ENCODE results near the gene UNC93B1. TPM values are rescaled to one million over a fixed set of nuclear protein-coding genes. Genes with fewer than 3 reads are reported as not detected.

The UNC93B1 gene
- total RNA-seq, 2 experiments from 2014 or later: 12.4 to 13.0 TPM

DNA sequence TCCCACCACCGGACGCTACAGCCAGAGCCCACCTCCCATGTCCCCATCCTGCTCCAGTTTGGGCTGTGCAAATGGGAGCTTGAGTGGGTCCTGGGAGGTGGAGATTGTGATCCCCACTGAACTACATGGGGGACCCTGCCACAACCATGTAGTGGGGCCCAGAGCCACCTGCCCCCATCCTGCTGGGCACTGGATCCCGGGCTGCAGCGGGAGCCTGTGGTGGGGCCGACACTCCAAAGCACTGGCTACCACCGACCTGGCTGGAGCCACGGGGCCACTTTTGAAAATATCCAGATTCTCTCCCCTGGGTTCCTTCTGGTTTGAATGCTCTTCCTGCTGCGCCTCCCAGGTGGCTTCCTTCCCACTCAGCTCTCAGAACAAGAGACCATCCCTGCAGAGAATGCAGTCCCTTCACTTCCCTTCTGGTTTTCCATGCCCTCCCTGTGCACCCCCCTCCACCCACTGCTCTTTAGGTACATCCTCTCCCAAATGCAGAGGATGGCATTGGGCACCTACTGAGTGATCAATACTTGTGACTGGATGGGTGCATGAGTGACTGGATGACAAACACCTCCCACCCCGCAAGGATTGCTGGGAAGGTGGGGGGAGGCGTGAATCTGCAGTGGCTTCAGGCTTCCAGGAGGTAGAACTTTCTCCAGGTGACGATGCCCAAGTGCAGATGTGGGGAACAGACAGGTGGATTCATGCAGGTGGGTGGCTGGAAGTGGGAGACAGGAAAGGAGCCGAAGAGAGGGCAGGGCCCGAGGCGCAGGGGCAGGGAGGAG is 846 bp upstream of the UNC93B1 start:
- ChIA-PET CTCF (interaction anchor here (0.7 to 3.6 kb wide), 4 partner anchors 11 to 201 kb away, joined by 3 to 11 read pairs (median 4); no protein-coding TSS in a partner anchor), POLR2A (interaction anchor here (1.2 to 1.9 kb wide), 2 partner anchors 10 to 33 kb away, joined by 3 to 5 read pairs; no protein-coding TSS in a partner anchor)
- DNase-seq (no peak), ATAC-seq (no peak)
- TF ChIP-seq CTCF (IDR thresholded peaks at IDR 0.05): no peak
- intact Hi-C loops (cut with micrococcal nuclease): loop anchor here (10.0 kb wide), 1 partner anchor 200 kb away; no protein-coding TSS in a partner anchor
- Mint-ChIP-seq H3K27ac (peak overlapping the region; percentile 83), H3K4me1 (ENCODE audit: low read depth) (peaks cover 18% of the 10 kb centered on the region), H3K36me3 (ENCODE audit: low read depth) (no peaks in the 10 kb centered on the region), H3K9me3 (no peaks in the 10 kb centered on the region), H3K4me3 (peak overlapping the region; percentile 78), H3K27me3 (no peaks in the 10 kb centered on the region)

DNA sequence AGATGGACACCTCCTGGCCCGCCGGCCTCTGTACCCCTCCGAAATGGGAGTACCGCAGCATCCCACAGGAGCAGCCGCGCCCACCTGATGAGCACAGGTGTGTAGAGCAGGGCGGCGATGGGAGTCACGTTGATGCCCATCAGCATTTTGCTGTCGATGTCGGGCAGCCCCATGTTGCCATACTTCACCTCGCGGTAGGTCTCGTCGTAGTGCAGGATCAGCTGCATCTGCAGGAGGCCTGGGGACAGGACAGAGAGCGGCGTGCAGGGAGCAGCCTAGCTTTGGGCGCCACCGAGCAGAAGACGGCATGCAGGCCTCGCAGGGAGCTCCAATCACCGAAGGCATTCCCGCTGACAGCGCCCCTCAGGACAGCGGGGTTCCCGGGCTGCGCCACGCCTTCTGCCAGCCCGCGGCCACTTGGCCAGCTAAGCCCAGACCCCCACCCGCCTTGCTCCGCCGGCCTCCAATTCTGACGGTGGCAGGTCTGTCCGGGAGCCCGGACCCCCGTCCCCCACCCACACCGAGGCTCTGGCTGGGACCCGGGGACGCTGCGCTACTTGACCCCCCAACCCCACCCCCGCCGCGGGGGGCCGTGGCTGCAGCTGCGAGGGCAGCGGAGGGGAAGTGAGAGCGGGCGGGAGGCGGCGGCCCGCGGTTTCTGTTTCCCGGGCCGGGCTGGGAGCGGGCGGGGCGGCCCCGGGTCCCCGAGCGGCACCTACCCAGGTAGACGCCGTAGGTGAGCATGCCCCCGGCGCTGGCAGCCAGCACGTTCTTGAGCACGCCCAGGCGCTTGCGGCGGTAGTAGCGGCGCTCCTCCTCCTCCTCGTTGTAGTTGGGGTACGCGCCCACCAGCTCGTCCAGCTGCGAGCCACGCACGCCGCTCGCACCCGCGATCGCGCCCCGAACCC is 705 bp downstream of the UNC93B1 start:
- peak; percentile 67 for DNase-seq
- Mint-ChIP-seq H3K4me3 (peak overlapping the region; percentile 66), H3K27ac (peak overlapping the region; percentile 13), H3K36me3 (ENCODE audit: low read depth) (no peaks in the 10 kb centered on the region), H3K4me1 (ENCODE audit: low read depth) (peaks cover 16% of the 10 kb centered on the region), H3K27me3 (no peaks in the 10 kb centered on the region), H3K9me3 (no peaks in the 10 kb centered on the region)
- peak; percentile 57 for ATAC-seq
- TF ChIP-seq CTCF (IDR thresholded peaks at IDR 0.05): no peak
- POLR2A ChIA-PET: interaction anchor here (1.1 to 1.9 kb wide), 3 partner anchors 9 to 35 kb away, joined by 3 to 5 read pairs (median 3); partner anchors contain the start of gene NDUFS8
- CTCF ChIA-PET: interaction anchor here (0.8 to 3.6 kb wide), 2 partner anchors 9 to 48 kb away, joined by 3 to 11 read pairs; no protein-coding TSS in a partner anchor
- intact Hi-C loops (cut with micrococcal nuclease): loop anchor here (10.0 kb wide), 1 partner anchor 202 kb away; no protein-coding TSS in a partner anchor

- Mint-ChIP-seq H3K4me1 (ENCODE audit: low read depth) (peaks cover 21% of the 10 kb centered on the region), H3K4me3 (peak overlapping the region; percentile 66), H3K27ac (peak overlapping the region; percentile 13), H3K9me3 (no peaks in the 10 kb centered on the region), H3K27me3 (no peaks in the 10 kb centered on the region), H3K36me3 (ENCODE audit: low read depth) (no peaks in the 10 kb centered on the region)
- intact Hi-C loops (cut with micrococcal nuclease): loop anchor here (10.0 kb wide), 1 partner anchor 202 kb away; no protein-coding TSS in a partner anchor
- TF ChIP-seq CTCF (IDR thresholded peaks at IDR 0.05): no peak
- POLR2A ChIA-PET: interaction anchor here (1.1 kb wide), 1 partner anchor 28 kb away, joined by 3 read pairs; the partner anchor contains the start of gene NDUFS8
- CTCF ChIA-PET: interaction anchor here (3.6 kb wide), 1 partner anchor 47 kb away, joined by 11 read pairs; no protein-coding TSS in a partner anchor
- ATAC-seq: no peak
- DNase-seq: no peak
Observed at GRCh38 chr11:68002575-68002937, 1.3 kb downstream of the UNC93B1 start.

DNA sequence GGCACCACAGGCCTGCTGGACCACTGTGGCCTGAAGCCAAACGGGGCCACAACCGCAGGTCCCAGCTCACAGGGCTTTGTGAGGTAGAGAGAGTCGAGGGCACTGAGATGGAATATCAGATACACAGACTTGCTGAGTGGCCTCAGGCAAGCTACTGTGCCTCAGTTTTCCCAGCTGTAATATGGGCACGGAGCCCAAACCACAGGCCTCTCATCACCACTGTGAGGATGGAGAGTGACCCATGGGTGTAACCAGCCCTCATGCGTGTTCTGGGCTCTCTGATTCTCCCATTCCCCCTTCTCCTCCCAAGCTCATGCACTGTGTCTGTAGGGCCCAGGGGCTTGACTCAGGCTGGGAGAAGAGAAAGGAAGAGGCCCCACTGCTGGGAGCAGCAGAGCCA is 4.2 kb downstream of the UNC93B1 start:
- DNase-seq (no peak), ATAC-seq (no peak)
- Mint-ChIP-seq H3K27me3 (no peaks in the 10 kb centered on the region), H3K4me1 (ENCODE audit: low read depth) (peaks cover 27% of the 10 kb centered on the region), H3K9me3 (no peaks in the 10 kb centered on the region), H3K36me3 (ENCODE audit: low read depth) (no peaks in the 10 kb centered on the region), H3K27ac (no peak overlapping the region), H3K4me3 (no peak overlapping the region)
- intact Hi-C loops (cut with micrococcal nuclease): loop anchor here (10.0 kb wide), 1 partner anchor 205 kb away; no protein-coding TSS in a partner anchor
- POLR2A ChIA-PET: no interaction called here
- CTCF ChIA-PET: no interaction called here
- TF ChIP-seq CTCF (IDR thresholded peaks at IDR 0.05): no peak
